Stimulated activated CD4-positive, alpha-beta T cell treated with anti-CD3 and anti-CD28 coated beads, Interleukin-2, amount 100 ng/mL, for 4 hours (primary cell): ENCODE measurements around the gene GTPBP1.

ENCODE experiments used
- DNase-seq: peaks from one replicate; pipeline ENCODE4 v3.0.0-alpha.2; 2020; ENCODE audit warnings: low read depth

Gene GTPBP1

DNA sequence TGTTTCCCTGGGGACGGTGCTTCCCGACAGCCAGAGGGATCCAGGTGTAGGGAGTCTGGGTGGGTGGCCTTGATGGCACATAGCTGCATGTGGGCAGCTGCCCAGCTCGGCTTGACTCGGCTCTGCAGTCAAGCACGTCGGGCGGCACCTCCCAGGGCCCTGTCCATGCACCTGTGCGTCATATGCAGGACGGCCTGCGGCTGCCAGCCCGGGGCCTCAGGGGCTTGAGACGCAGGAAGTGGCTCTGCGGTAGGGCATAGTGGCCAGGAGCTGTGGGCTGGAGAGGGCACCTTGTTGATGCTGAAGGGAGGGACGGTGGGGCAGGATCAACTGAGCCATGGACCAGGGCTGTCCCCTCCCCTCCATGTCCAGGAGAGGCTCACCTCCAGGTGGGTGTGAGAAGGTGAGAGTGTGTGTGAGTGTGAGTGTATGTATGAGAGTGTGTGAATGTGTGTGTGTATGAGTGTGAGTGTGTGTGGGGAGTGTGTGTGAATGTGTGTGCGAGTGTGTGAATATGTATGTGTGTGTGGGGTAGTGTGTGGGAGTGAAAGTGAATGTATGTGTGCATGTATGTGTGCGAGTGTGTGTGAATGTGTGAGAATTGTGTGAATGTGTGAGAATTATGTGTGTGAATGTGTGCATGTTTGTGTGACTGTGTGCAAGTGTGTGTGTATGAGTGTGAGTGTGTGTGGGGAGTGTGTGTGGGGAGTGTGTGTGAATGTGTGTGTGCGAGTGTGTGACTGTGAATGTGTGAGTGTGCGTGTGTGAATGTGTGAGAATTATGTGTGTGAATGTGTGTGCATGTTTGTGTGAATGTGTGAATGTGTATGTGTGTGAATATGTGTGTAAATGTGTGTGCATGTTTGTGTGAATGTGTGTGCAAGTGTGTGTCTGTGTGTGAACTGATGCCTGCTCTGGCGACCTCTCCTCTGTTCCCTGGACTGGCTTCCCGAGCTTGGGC lies 55.7 kb downstream of the GTPBP1 start:
- DNase-seq, result no peak

DNA sequence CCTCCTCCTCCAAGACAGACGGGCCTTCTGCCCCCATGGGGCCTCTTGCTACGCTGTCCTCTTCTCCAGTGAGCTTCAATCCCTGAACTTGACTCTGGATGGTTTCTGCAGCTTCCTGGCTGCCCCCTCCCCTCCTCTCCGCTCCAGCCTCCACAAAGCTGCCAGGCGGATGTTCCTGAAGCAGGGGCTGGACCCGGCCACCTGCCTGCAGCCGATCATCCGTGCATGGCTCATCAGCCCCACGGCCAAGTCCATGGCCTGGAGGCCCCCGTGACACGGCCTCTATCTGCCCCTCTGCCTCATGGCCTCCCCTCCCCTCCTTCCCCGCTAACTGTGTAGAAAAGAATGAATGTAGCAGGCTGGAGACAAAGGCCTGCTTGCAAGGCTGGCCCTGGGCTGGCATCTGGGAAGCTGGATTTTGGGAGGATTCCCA lies 56.8 kb downstream of the GTPBP1 start:
- no peak for DNase-seq

DNA sequence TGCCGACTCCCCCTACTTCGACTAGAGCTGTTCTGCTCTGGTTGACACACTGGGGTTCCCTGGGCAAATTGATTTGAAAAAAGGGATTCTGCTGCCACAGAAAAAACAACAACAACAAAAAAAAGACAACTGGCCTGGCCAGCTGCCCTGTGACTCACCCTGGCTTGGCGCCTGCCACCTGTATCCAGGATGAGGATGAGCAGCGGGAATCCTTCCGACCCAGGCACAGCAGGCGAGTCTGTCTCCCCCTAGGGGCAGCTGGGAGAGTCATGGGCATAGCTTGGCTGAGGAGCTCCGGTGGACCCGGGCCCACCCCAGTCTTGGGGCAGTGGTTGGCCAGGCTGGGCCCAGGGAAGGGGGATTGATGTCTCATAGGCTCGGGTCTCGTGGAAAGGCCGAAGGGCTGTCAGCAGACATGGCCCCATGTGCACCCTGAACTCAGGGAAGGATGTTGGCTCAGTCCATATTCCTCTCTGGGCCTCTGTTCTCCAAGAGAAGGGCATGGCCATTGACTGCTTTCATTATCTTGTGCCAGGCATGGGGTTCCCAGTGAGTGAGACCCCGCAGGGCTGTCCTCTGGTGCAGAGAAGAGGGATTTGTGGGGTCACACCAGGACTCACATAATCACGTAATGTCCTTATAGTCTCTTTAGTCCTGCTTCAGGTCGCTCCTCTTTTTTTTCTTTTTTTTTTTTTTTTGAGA lies 60.5 kb downstream of the GTPBP1 start:
- no peak for DNase-seq

DNA sequence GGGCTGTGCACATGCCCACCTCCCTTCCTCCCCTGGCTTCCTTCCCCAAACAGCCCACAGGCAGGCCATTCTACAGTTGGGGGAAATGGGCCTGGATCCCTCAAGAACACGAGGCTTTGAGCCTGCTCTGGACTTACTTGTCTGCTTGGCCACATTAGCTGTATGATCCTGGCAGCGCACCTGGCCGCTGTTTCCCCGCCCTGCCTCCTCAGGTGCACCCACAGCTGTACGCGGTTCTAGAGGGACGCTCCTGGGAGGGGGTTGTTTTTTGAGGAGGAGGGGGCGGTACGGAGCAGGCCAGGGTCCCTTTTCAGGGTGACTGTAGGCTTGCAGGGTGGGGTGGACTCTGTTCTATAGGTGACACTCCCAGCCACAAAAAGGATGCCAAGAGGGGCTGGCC lies 61.6 kb downstream of the GTPBP1 start:
- DNase-seq, result no peak

DNA sequence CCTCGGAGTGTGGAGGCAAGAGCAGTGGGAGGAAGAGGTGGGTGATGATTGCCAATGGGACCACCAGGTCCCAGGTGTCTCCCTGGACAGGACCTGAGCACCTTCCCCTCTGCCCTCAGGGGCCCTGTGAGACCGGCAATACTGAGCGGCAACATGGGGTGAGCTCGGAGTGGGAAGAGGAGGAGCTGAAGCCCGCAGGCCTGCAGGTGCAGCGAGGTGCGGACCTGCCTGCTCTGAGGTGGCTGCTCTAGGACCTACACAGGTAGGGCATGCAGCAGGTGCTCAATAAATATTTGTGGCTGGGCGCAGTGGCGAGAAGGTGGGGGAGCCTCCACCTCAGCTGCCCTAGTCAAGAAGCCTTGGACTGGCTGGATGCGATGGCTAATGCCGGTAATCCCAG lies 62.3 kb downstream of the GTPBP1 start:
- DNase-seq, result no peak

DNA sequence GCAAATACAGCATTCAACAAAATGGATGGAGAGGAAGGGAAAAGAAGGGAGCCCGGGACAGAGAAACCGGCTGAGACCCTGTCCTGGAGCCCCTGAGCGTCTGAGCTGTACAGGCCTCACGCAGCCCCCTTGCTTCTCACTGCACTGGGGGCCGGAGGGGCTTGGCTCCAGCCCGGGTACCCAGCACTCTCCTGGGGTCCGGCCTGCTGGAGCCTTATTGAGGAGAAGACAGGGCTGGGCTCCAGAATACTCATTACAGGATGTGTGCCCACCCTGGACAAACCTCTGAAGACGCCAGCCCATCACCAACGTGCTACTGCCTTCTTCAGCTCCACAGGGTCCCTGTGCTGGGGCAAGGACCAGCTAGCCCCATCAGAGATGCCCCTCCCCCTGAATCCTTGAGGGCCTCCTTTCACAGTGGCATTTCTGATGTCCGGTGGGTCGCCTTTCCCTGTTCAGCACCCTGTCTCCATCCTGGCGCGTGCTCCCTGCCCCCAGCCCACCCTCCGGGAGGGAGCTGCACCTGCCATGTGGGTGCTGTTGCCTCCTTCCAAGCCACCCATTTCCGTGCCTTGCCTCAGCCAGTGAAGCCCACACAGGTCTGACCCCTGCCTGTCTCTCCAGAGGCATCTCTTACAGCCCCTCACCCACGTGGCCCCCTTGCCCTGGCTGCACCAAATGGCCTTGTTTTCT lies 64.7 kb downstream of the GTPBP1 start:
- no peak for DNase-seq

DNA sequence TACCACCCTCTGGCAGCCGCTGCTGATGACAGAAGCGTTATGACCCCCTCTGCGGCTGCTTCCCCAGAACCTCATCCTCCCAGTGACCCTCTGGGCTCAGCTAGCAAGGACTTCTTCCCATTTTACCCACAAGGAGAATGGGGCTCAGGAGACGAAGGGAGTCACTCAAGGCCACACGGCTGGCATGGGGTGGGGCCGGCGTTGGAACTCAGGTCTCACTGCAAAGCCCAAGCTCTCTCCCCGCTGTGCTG lies 66.8 kb downstream of the GTPBP1 start:
- no peak for DNase-seq

DNA sequence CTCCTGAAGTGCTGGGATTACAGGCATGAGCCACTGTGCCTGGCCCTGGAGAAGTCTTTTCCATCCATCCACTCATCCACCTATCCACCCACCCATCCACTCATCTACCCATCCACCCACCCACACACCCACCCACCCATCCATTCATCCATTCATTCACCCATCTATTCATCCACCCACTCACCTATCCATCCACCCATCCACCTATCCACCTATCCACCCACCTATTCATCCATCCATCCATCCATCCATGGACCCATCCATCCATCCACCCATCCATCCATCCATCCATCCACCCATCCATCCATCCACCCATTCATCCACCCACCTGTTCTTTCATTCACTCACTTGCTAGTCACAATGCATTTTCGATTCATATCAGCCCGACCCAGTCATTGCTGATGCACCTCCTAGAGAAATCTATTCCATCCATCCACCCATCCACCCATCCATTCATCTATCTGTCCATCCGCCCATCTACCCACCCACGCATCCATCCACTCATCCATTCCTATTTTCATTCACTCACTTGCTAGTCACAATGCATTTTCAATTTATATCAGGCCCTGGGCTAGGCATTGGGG lies 67.7 kb downstream of the GTPBP1 start:
- no peak for DNase-seq

DNA sequence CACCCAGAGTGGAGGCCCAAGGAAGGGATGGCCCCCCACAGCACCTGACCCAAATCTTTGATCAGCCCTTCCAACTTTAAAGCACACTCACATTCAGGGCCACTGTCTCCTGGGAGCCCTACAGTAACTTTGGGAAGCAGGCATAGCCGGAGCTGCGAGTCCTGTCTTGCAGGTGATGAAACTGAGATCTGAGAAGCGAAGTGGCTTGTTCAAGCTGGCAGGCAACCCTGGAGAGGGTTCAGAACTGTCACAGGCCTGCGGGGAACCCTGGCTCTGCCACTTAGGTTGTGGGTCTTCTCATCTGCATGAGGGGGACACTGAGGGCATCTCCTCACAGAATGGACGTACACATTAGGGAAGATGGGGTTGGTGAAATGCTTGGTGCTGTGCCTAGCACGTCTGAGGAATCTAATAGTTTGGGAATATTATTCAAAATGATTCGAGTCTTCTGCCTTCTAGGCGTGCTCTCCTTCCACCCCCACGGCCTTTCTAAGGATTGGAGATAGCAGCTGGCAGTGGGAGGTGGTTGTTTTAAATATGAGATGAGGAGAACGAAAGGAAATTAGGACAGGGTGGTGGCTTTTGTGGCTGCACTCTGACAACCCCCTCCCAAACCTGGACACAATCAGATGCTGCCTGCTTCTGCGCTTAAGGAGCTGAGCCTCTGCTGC lies 68.9 kb downstream of the GTPBP1 start:
- no peak for DNase-seq

DNA sequence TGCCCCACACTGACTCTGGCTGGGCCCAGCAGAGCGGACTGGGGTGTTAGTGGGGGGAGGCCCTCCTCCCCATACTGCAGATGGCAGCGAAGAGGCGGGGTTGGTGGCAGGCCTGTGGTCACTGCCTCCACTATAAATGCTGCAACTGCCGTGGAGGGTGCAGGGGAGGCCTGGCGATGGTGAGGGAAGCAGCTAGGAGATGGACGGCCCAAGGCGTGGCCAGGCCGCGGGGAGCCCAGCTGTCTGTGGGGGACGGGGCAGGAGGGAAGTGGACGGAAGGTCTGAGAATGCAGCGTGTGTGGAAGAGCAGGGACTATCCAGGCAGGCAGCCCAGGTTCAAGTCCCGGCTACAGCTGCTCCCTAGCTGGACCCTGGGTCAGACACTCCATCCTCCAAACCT lies 69.9 kb downstream of the GTPBP1 start:
- DNase-seq, result no peak

DNA sequence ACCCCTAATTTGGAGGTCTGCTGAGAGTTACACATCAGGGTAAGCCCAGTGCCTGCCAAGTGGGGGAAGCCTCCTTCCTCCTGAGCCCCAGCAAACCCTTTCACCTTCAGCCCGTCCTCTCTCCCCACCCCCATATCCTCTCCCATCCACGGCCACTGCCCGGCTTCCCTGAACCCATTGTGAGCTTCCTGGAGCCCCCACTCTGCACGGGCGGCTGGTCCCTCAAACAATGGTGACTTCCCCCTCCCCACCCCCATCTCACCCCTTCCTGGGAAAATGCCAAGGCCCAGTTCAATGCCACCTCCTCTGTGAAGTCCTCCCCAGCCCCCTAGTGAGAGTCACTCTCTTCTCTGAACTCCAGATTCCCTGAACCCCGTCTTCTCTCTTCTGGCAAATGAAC lies 70.3 kb downstream of the GTPBP1 start:
- DNase-seq, result no peak

DNA sequence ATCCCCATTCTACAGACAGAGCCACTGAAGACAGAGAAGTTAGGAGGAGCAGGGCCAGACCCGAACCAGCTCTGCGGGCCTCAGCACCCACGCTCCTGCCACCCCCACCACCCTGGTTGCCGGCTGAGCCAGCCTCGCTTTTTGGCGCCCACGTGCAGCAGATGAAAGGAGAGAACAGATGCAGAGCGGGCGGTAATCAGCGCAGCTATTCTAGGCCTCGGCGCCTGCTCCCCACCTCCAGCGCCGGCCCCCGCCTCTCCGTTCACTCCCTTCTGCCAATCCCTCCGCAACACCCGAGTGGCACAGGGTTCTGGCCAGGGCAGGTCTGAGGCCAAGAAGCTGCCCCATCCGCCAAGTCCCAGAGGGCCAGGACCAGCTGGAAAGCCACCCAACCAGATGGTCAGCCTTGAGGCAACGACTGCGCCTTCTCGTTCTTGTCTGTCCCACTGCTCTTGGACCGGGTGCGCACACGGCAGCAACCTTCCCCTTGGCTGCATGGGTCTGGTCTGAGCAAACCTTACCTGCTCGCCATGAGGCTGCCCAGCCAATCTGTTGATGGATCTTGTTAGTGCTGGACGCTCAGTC lies 71.4 kb downstream of the GTPBP1 start:
- no peak for DNase-seq

DNA sequence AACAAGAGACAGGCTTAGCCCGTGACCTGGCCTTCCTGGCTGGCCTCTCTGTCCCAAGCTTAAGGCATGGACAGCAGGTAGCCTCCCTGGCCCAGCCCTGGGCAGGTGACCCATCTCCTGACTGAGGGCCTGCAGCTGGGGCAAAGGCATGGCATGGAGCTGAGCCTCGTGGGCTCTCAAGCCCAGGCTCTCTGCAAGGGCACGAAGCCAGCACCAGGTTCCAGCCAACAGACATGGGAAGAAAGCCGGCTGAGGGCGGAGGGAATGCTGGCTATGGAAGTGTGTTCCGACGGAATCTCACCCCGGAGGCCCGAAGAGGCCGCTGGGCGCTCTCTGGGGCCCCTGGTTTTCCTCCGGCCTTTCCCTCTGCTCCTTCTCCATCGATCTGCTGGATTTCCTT lies 75.3 kb downstream of the GTPBP1 start:
- no peak for DNase-seq

DNA sequence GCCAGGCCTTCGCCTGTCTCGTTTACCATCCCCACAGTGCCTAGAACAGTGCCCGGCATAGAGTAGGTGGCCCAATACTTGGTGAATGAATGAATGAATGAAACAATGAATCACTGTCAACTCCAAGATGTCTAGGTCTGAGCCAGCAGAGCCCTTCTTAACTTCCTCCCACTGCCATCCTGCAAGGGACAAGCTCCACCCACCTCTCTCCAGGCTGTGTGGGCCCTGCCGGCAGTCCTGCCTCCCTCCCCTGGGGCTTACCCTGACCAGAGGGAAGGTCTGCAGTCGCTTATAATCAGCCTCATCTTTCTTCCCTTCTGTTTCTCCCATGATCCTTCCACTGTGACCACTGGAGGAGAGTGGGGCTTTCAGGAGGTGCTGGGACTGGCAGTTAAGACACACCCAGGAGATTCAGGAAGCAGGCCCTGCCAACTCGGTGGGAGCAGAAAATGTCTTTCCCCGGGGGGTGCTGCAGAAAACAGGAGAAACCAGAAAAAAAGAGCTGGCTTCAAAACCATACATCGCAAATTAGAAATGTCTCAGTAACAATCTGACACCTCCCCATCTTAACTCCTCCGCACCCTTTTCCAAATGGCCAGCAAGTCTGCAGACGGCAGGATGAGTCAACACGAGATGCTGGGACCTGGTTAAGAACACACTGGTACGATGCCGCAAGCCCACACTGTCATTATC lies 76.8 kb downstream of the GTPBP1 start:
- no peak for DNase-seq
